ENCODE data around the gene ITGAE.

The ITGAE gene

DNA sequence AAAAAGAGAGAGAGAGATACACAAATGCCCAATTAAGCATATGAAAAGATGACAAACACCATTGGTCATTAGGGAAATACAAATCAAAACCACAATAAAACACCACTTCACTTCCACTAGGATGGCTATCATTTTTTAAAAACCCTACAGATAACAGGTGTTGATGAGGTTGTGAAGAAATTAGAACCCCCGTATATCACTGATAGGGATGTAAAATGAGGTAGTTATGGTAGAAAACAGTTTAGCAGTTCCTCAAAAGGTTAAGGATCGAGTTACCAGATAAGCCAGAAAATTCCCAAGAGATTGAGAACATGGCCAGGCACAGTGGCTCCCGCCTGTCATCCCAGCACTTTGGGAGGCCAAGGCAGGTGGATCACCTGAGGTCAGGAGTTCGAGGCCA lies 107.8 kb downstream of the ITGAE start:
- ATAC-seq, result no peak
- no peak for TF ChIP-seq PPARA (CRISPR knock-in tag; IDR thresholded peaks at IDR 0.05; ENCODE audit: borderline replicate concordance)
- TF ChIP-seq SNAI2 (CRISPR knock-in tag; IDR thresholded peaks at IDR 0.05), result no peak
- no peak for TF ChIP-seq OSR1 (CRISPR knock-in tag; IDR thresholded peaks at IDR 0.05)
- no peak for TF ChIP-seq BACH2 (CRISPR knock-in tag; IDR thresholded peaks at IDR 0.05; ENCODE audit: borderline replicate concordance)
- TF ChIP-seq ZNF8 (CRISPR knock-in tag; IDR thresholded peaks at IDR 0.05), result no peak
- TF ChIP-seq, protein P1, sequence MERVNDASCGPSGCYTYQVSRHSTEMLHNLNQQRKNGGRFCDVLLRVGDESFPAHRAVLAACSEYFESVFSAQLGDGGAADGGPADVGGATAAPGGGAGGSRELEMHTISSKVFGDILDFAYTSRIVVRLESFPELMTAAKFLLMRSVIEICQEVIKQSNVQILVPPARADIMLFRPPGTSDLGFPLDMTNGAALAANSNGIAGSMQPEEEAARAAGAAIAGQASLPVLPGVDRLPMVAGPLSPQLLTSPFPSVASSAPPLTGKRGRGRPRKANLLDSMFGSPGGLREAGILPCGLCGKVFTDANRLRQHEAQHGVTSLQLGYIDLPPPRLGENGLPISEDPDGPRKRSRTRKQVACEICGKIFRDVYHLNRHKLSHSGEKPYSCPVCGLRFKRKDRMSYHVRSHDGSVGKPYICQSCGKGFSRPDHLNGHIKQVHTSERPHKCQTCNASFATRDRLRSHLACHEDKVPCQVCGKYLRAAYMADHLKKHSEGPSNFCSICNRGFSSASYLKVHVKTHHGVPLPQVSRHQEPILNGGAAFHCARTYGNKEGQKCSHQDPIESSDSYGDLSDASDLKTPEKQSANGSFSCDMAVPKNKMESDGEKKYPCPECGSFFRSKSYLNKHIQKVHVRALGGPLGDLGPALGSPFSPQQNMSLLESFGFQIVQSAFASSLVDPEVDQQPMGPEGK (CRISPR knock-in tag; IDR thresholded peaks at IDR 0.05; ENCODE audit: borderline replicate concordance), result no peak
- TF ChIP-seq, protein P2, sequence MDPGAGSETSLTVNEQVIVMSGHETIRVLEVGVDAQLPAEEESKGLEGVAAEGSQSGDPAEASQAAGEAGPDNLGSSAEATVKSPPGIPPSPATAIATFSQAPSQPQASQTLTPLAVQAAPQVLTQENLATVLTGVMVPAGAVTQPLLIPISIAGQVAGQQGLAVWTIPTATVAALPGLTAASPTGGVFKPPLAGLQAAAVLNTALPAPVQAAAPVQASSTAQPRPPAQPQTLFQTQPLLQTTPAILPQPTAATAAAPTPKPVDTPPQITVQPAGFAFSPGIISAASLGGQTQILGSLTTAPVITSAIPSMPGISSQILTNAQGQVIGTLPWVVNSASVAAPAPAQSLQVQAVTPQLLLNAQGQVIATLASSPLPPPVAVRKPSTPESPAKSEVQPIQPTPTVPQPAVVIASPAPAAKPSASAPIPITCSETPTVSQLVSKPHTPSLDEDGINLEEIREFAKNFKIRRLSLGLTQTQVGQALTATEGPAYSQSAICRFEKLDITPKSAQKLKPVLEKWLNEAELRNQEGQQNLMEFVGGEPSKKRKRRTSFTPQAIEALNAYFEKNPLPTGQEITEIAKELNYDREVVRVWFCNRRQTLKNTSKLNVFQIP (CRISPR knock-in tag; IDR thresholded peaks at IDR 0.05; ENCODE audit: borderline replicate concordance, low read depth), result no peak
- TF ChIP-seq ISL1 (CRISPR knock-in tag; IDR thresholded peaks at IDR 0.05), result no peak
- TF ChIP-seq, protein P3, sequence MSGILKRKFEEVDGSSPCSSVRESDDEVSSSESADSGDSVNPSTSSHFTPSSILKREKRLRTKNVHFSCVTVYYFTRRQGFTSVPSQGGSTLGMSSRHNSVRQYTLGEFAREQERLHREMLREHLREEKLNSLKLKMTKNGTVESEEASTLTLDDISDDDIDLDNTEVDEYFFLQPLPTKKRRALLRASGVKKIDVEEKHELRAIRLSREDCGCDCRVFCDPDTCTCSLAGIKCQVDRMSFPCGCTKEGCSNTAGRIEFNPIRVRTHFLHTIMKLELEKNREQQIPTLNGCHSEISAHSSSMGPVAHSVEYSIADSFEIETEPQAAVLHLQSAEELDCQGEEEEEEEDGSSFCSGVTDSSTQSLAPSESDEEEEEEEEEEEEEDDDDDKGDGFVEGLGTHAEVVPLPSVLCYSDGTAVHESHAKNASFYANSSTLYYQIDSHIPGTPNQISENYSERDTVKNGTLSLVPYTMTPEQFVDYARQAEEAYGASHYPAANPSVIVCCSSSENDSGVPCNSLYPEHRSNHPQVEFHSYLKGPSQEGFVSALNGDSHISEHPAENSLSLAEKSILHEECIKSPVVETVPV (CRISPR knock-in tag; IDR thresholded peaks at IDR 0.05), result no peak
- no peak for TF ChIP-seq ZFP3 (CRISPR knock-in tag; IDR thresholded peaks at IDR 0.05)
- TF ChIP-seq, protein P4, sequence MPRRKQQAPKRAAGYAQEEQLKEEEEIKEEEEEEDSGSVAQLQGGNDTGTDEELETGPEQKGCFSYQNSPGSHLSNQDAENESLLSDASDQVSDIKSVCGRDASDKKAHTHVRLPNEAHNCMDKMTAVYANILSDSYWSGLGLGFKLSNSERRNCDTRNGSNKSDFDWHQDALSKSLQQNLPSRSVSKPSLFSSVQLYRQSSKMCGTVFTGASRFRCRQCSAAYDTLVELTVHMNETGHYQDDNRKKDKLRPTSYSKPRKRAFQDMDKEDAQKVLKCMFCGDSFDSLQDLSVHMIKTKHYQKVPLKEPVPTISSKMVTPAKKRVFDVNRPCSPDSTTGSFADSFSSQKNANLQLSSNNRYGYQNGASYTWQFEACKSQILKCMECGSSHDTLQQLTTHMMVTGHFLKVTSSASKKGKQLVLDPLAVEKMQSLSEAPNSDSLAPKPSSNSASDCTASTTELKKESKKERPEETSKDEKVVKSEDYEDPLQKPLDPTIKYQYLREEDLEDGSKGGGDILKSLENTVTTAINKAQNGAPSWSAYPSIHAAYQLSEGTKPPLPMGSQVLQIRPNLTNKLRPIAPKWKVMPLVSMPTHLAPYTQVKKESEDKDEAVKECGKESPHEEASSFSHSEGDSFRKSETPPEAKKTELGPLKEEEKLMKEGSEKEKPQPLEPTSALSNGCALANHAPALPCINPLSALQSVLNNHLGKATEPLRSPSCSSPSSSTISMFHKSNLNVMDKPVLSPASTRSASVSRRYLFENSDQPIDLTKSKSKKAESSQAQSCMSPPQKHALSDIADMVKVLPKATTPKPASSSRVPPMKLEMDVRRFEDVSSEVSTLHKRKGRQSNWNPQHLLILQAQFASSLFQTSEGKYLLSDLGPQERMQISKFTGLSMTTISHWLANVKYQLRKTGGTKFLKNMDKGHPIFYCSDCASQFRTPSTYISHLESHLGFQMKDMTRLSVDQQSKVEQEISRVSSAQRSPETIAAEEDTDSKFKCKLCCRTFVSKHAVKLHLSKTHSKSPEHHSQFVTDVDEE (CRISPR knock-in tag; IDR thresholded peaks at IDR 0.05), result no peak
- no peak for TF ChIP-seq ZFP30 (CRISPR knock-in tag; IDR thresholded peaks at IDR 0.05)
- no peak for TF ChIP-seq ZC3H10 (CRISPR knock-in tag; IDR thresholded peaks at IDR 0.05)
- TF ChIP-seq, protein P5, sequence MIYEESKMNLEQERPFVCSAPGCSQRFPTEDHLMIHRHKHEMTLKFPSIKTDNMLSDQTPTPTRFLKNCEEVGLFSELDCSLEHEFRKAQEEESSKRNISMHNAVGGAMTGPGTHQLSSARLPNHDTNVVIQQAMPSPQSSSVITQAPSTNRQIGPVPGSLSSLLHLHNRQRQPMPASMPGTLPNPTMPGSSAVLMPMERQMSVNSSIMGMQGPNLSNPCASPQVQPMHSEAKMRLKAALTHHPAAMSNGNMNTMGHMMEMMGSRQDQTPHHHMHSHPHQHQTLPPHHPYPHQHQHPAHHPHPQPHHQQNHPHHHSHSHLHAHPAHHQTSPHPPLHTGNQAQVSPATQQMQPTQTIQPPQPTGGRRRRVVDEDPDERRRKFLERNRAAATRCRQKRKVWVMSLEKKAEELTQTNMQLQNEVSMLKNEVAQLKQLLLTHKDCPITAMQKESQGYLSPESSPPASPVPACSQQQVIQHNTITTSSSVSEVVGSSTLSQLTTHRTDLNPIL (CRISPR knock-in tag; IDR thresholded peaks at IDR 0.05; ENCODE audit: low read depth), result no peak
- no peak for TF ChIP-seq ZNF70 (CRISPR knock-in tag; IDR thresholded peaks at IDR 0.05)

DNA sequence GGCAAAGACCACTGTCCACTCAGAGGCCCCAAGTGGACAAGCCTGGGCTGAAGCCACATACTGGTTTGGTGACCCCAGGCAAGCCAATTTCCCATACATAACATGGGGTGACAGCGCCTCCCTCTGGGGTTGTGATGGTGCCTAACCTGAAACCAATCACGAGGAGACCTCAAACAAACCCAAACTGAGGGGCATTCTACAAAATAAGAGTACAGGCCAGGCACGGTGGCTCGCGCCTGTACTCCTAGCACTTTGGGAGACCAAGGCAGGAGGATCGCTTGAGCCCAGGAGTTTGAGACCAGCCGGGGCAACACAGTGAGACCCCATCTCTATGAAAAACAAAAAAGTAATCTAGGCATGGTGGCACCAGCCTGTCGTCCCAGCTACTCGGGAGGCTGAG lies 108.6 kb downstream of the ITGAE start:
- ATAC-seq, result no peak
- TF ChIP-seq TCF4 (CRISPR knock-in tag; IDR thresholded peaks at IDR 0.05; ENCODE audit: borderline replicate concordance) (no peak), ZFP30 (CRISPR knock-in tag; IDR thresholded peaks at IDR 0.05) (no peak), ZNF565 (CRISPR knock-in tag; conservative IDR thresholded peaks at IDR 0.05; ENCODE audit: low read depth) (no peak), CSDC2 (CRISPR knock-in tag; IDR thresholded peaks at IDR 0.05) (no peak), ARNTL (CRISPR knock-in tag; IDR thresholded peaks at IDR 0.05; ENCODE audit: borderline replicate concordance, low read depth) (no peak)
- TF ChIP-seq, protein P1 (CRISPR knock-in tag; IDR thresholded peaks at IDR 0.05; ENCODE audit: borderline replicate concordance), result no peak

DNA sequence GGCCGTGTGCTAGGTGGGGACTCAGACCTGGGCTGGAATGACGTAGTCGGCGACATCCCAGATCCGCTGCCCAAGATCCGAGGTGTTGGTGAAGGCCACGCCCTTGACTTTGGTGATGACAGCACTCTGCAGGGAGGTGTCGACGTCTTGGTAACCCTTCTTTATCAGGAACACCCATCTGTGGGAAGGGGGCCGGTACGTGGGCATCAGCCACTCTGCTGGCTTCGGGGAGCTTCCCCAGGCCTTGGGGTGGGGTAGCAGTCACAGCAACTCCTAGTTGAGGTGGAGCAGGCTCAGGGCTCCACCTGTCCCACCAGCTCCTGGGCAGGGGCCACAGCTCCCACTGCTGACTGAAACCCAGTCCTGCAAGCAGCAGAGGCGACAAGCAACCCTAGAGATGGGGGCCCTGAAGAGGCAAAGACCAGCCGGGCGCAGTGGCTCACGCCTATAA lies 109.3 kb downstream of the ITGAE start:
- TF ChIP-seq ESRRG (CRISPR knock-in tag; IDR thresholded peaks at IDR 0.05) (no peak), ARNTL (CRISPR knock-in tag; IDR thresholded peaks at IDR 0.05; ENCODE audit: borderline replicate concordance, low read depth) (no peak), ZFP3 (CRISPR knock-in tag; IDR thresholded peaks at IDR 0.05) (no peak), ZNF8 (CRISPR knock-in tag; IDR thresholded peaks at IDR 0.05) (no peak), ZNF565 (CRISPR knock-in tag; conservative IDR thresholded peaks at IDR 0.05; ENCODE audit: low read depth) (no peak), ZNF70 (CRISPR knock-in tag; IDR thresholded peaks at IDR 0.05) (no peak), SNAI2 (CRISPR knock-in tag; IDR thresholded peaks at IDR 0.05) (no peak), RARB (CRISPR knock-in tag; IDR thresholded peaks at IDR 0.05) (no peak), GLIS3 (CRISPR knock-in tag; IDR thresholded peaks at IDR 0.05) (no peak)
- TF ChIP-seq, protein P1 (CRISPR knock-in tag; IDR thresholded peaks at IDR 0.05; ENCODE audit: borderline replicate concordance), result no peak
- TF ChIP-seq, protein P3 (CRISPR knock-in tag; IDR thresholded peaks at IDR 0.05), result no peak
- ATAC-seq, result no peak
